ENCODE results near the gene FLVCR1. TPM values are rescaled to one million over a fixed set of nuclear protein-coding genes. Genes with fewer than 3 reads are reported as not detected.
"Not testable (repeated sequence)": the region's sequence is repeated elsewhere in the genome, so short reads cannot be mapped to it uniquely, and the experiment has no call there.

Gene FLVCR1
- 4.5 and 9.3 TPM in 2 replicates for total RNA-seq (2014; rRNA removed; shearing (Covaris generic); ENCODE audit: low replicate concordance)

DNA sequence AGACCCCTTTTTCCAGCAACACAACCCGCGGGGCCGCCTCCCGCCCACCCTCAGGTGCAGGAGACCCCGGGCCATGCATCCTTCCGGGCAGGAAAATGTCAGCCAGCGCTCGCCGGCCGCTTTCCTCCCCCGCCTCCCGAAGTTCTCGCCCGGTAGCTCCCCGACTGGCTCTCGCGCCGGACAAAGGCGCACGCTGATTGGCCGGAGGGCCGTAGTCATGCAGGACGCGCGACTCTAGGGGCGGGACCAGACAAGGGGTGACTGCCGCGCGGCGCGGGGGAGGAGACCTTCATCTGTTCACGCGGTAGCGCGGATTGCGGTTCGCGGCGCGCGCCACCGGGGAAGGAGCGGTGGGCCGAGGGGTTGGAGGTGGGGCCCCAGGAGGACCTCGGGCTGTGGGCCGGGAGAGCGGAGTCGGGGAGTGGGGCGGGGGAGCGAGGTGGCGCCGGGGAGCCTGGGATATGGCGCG, at the start of gene FLVCR1:
Gene FLVCR1 (plus strand): TSS at position 284 of the 469 bp plus-strand sequence. CDS start 178 bp downstream, at position 462.
- peak; percentile 99 for DNase-seq

GRCh38 chr1:212814537-212815334, 43.3 kb upstream of the FLVCR1 start:
- Histone ChIP-seq H3K36me3 (no peaks in the 10 kb centered on the region), H3K9me3 (no peaks in the 10 kb centered on the region), H3K4me3 (no peak overlapping the region), H3K27me3 (no peaks in the 10 kb centered on the region)
- no peak for DNase-seq

More for the DNA sequence above, at the start of gene FLVCR1:
- Histone ChIP-seq H3K36me3 (peaks cover 11% of the 10 kb centered on the region), H3K27me3 (no peaks in the 10 kb centered on the region), H3K4me3 (peak within 1 kb of the TSS; percentile 71), H3K9me3 (no peaks in the 10 kb centered on the region)

GRCh38 chr1:212816567-212817278, 41.4 kb upstream of the FLVCR1 start:
- no peak for DNase-seq
- H3K27me3 ChIP-seq, result no peaks in the 10 kb centered on the region
- no peak overlapping the region for H3K4me3 ChIP-seq
- H3K9me3 ChIP-seq, result no peaks in the 10 kb centered on the region
- no peaks in the 10 kb centered on the region for H3K36me3 ChIP-seq

DNA sequence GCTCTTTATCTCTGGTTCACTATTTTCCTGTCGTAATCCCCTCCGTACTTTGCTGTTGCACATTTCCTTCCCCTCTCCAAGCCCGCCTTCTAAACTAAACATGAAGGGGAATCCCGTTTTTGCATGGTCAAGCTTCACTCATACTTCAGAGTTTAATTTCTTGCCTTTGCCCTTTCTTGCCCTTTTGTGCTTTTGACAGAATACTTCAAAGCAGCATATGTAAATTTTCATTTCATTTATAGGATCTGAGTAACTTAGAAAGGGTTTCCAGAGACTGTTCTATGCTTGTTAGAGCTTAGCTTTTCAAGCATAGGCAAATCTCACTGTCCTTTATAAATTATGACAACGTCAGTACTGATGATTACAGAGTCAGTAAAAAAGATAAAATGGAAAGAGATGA, 38.3 kb upstream of the FLVCR1 start:
- no peaks in the 10 kb centered on the region for H3K27me3 ChIP-seq
- no peak for DNase-seq
- H3K36me3 ChIP-seq, result no peaks in the 10 kb centered on the region
- no peaks in the 10 kb centered on the region for H3K9me3 ChIP-seq
- H3K4me3 ChIP-seq, result no peak overlapping the region

DNA sequence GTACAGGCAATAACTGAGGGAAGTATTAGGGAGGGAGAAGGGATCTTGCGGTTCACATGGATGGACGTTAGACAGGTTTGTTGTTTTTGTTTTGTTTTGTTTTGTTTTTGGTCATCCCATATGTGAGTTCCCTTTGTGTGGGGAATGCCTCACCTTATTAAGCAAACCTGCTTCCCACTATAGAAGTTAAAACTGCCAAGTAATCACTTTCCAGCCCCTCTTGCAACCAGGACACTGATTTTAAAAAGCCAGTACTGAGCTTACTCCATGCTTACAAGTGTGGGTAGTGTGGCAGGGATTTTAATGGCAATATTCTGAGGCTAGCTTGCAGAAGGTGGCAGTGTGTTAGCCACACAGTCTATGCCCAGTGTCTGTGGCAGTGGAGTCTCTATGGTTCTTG, 37.1 kb upstream of the FLVCR1 start:
- no peak for DNase-seq
- Histone ChIP-seq H3K4me3 (no peak overlapping the region), H3K36me3 (no peaks in the 10 kb centered on the region), H3K9me3 (peaks cover 12% of the 10 kb centered on the region), H3K27me3 (no peaks in the 10 kb centered on the region)

DNA sequence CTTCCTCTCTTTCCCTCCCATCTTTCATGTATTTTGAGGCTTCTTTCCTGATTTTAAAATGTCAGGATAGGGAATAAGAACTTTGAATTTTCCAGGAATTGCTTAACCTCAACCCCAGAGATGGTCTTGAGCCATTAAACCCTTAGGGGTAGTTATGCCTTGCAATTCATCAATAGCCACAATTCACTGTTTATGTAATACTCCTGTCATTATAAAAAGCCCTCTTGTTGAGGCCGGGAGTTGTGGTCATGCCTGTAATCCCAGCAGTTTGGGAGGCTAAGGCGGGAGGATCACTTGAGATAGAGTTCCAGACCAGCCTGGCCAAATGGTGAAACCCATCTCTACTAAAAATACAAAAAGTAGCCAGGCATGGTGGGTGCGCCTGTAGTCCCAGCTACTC, 35.1 kb upstream of the FLVCR1 start:
- Histone ChIP-seq H3K9me3 (peaks cover 15% of the 10 kb centered on the region), H3K4me3 (no peak overlapping the region), H3K36me3 (no peaks in the 10 kb centered on the region), H3K27me3 (no peaks in the 10 kb centered on the region)
- DNase-seq, result no peak

GRCh38 chr1:212824201-212824600, 33.9 kb upstream of the FLVCR1 start:
- H3K4me3 ChIP-seq, result no peak overlapping the region
- no peaks in the 10 kb centered on the region for H3K27me3 ChIP-seq
- H3K36me3 ChIP-seq, result no peaks in the 10 kb centered on the region
- DNase-seq, result no peak
- H3K9me3 ChIP-seq, result peaks cover 15% of the 10 kb centered on the region

- H3K4me3 ChIP-seq, result no peak overlapping the region
- no peaks in the 10 kb centered on the region for H3K36me3 ChIP-seq
- peaks cover 15% of the 10 kb centered on the region for H3K9me3 ChIP-seq
- no peak for DNase-seq
- no peaks in the 10 kb centered on the region for H3K27me3 ChIP-seq
These were observed 32.1 kb upstream of the FLVCR1 start for GRCh38 chr1:212825798-212826452.

DNA sequence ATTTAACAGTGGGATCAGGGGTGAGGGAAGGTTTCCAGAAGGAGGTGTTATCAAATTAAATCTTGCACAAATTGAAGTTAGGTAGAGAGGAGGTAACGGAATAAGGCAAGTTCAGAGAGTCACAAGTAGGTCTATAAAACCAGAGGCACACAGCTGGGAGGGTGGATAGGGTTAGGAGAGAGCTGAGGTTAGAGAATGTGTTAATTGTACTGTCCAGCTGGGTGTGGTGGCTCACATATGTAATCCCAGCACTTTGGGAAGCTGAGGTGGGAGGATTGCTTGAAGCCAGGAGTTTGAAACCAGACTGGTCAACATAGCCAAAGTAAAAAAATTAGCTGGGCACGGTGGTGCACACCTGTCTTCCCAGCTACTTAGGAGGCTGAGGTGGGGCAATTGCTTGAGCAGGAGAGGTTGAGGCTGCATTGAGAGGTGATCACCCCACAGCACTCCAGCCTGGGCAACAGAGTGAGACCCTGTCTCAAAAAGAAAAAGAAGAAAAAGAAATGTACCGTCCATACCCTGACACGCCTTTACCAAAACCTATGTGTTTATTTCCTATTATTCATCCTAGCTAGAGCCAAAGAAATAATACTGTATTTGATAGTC, 30.8 kb upstream of the FLVCR1 start:
- no peak for DNase-seq
- Histone ChIP-seq H3K4me3 (no peak overlapping the region), H3K27me3 (no peaks in the 10 kb centered on the region), H3K9me3 (peaks cover 15% of the 10 kb centered on the region), H3K36me3 (no peaks in the 10 kb centered on the region)

DNA sequence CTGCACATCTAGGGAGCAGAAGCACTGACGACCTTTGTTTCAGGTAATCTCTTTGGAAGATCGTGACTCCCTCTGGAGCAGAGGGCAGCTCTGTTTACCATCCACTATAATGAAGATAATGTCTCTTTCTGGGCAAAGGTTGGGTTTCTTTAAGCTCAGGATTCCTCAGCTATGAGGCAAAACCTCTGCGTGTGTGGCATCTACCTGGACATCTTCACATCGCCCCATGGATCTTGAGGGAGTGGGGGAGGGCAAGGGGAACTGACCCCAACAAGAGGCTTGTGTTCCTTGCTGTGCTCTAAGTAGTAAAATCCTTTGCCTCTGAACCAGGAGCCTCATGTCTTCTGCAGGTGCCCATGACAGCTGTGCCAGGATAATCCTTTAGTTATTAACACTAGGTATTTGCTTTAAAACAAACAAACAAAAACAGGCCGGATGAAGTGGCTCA, 30.2 kb upstream of the FLVCR1 start:
- no peak overlapping the region for H3K4me3 ChIP-seq
- DNase-seq, result no peak
- peaks cover 15% of the 10 kb centered on the region for H3K9me3 ChIP-seq

GRCh38 chr1:212828395-212828794, 29.7 kb upstream of the FLVCR1 start:
- no peaks in the 10 kb centered on the region for H3K36me3 ChIP-seq
- H3K27me3 ChIP-seq, result no peaks in the 10 kb centered on the region
- no peak overlapping the region for H3K4me3 ChIP-seq
- DNase-seq, result no peak
- H3K9me3 ChIP-seq, result peaks cover 15% of the 10 kb centered on the region

More for the DNA sequence above, 30.2 kb upstream of the FLVCR1 start:
- Histone ChIP-seq H3K36me3 (no peaks in the 10 kb centered on the region), H3K27me3 (no peaks in the 10 kb centered on the region)

DNA sequence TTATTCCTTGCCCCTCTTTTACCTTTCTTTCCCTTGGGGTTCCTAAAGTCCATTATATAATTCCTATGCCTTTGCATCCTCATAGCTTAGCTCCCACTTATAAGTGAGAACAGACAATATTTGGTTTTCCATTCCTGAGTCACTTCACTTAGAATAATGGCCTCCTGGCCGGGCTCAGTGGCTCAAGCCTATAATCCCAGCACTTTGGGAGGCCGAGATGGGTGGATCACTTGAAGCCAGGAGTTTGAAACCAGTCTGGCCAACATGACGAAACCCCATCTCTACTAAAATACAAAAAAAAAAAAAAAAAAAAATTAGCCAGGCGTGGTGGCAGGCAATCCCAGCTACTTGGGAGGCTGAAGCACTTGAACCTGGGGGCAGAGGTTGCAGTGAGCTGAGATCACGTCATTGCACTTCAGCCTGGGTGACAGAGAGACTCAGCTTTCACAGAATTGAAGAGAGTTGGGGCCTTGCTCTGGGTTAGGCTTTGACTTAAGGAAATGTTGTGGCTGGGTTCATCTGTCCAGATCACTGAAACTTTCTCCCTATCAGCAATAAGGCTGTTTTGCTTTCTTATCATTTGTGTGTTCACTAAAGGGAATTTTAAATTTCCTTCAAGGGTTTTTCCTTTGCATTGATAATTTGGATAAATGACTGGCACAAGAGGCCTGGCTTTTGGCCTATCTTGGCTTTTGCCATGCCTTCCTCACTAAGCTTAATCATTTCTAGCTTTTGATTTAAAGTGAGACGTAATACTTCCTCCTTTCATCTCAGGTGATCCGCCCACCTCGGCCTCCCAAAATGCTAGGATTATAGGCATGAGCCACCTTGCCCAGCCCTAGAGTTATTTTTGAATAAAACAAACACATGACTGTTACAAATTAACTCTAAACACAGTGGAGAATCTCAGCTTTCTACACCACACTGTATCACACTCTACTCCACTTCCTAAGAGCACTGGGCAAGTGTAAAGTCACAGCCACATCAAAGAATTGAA, 24.6 kb upstream of the FLVCR1 start:
- DNase-seq, H3K9me3 ChIP-seq, H3K4me3 ChIP-seq, H3K27me3 ChIP-seq, H3K36me3 ChIP-seq: not testable (repeated sequence)

DNA sequence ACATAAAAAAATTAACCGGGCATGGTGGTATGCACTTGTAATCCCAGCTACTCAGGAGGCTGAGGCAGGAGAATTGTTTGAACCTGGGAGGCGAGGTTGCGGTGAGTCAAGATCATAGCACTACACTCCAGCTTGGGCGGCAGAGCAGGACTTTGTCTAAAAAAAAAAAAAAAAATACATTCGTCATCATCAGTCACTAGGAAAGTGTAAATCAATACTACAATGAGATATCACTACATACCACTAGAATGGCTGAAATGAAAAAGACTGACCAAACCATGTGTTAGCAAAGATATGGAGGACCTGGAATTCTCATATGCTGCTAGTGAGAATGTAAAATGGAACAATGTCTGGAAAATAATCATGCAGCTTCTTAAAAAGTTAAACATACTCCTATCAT, 19.9 kb upstream of the FLVCR1 start:
- no peaks in the 10 kb centered on the region for H3K27me3 ChIP-seq

DNA sequence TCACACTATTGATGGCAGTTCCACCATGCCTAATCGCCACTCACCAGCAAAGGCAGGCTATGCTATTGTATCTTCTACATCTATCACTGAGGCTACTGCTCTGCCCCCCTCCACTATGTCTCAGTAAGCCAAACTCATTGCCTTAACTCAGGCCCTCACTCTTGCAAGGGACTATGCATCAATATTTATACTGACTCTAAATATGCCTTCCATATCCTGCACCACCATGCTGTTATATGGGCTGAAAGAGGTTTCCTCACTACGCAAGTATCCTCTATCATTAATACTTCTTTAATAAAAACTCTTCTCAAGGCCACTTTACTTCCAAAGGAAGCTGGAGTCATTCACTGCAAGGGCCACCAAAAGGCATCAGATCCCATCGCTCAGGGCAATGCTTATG, 13.6 kb upstream of the FLVCR1 start:
- H3K9me3 ChIP-seq, H3K36me3 ChIP-seq, H3K4me3 ChIP-seq, DNase-seq, H3K27me3 ChIP-seq: not testable (repeated sequence)

More for the DNA sequence above, 19.9 kb upstream of the FLVCR1 start:
- Histone ChIP-seq H3K36me3 (no peaks in the 10 kb centered on the region), H3K4me3 (no peak overlapping the region), H3K9me3 (no peaks in the 10 kb centered on the region)
- DNase-seq, result no peak

GRCh38 chr1:212847549-212847948, 10.5 kb upstream of the FLVCR1 start, which contains the start of gene SPATA45:
SPATA45 (minus strand) TSS chr1:212847649; CDS start chr1:212836149, 11,500 bp downstream.
- Histone ChIP-seq H3K36me3 (no peaks in the 10 kb centered on the region), H3K27me3 (no peaks in the 10 kb centered on the region), H3K9me3 (no peaks in the 10 kb centered on the region; the same call in 1 of the 2 replicates), H3K4me3 (no peak within 1 kb of the TSS)
- DNase-seq, result no peak

Data from MG63 (cell line).